ENCODE data around the gene GOLGA6L10.
A peak's percentile ranks its signal among the peaks of the same experiment; 100 is the strongest.
"Not testable (repeated sequence)": the region's sequence is repeated elsewhere in the genome, so short reads cannot be mapped to it uniquely, and the experiment has no call there.

Gene GOLGA6L10

GRCh38 chr15:82338573-82338972 lies 10.7 kb downstream of the GOLGA6L10 start:
- DNase-seq: not testable (repeated sequence)

- DNase-seq: not testable (repeated sequence)
Observed at GRCh38 chr15:82338053-82338452, 11.2 kb downstream of the GOLGA6L10 start.

GRCh38 chr15:82337051-82337450 lies 12.2 kb downstream of the GOLGA6L10 start:
- DNase-seq: not testable (repeated sequence)

- not testable (repeated sequence) for DNase-seq
Observed at GRCh38 chr15:82336180-82336647, 13.1 kb downstream of the GOLGA6L10 start.

- DNase-seq: not testable (repeated sequence)
Observed at GRCh38 chr15:82335006-82335405, 14.3 kb downstream of the GOLGA6L10 start.

- not testable (repeated sequence) for DNase-seq
Observed at GRCh38 chr15:82334554-82334932, 14.7 kb downstream of the GOLGA6L10 start.

GRCh38 chr15:82333603-82334553 lies 15.4 kb downstream of the GOLGA6L10 start:
- DNase-seq: not testable (repeated sequence)

- DNase-seq: not testable (repeated sequence)
Observed at GRCh38 chr15:82332711-82333602, 16.3 kb downstream of the GOLGA6L10 start.

- peak in 1 of 2 donors; percentile 29 for DNase-seq
Observed at GRCh38 chr15:82331576-82332304, 17.5 kb downstream of the GOLGA6L10 start.

GRCh38 chr15:82330921-82331320 lies 18.4 kb downstream of the GOLGA6L10 start:
- not testable (repeated sequence) for DNase-seq

- not testable (repeated sequence) for DNase-seq
Observed at GRCh38 chr15:82329039-82329438, 20.2 kb downstream of the GOLGA6L10 start.

- not testable (repeated sequence) for DNase-seq
Observed at GRCh38 chr15:82327372-82327771, 21.9 kb downstream of the GOLGA6L10 start.

- not testable (repeated sequence) for DNase-seq
Observed at GRCh38 chr15:82326896-82327295, 22.4 kb downstream of the GOLGA6L10 start.

GRCh38 chr15:82325646-82326045 lies 23.6 kb downstream of the GOLGA6L10 start:
- not testable (repeated sequence) for DNase-seq

GRCh38 chr15:82324831-82325230 lies 24.4 kb downstream of the GOLGA6L10 start:
- not testable (repeated sequence) for DNase-seq

- not testable (repeated sequence) for DNase-seq
Observed at GRCh38 chr15:82322488-82322887, 26.8 kb downstream of the GOLGA6L10 start.

GRCh38 chr15:82320861-82321260 lies 28.4 kb downstream of the GOLGA6L10 start:
- DNase-seq: not testable (repeated sequence)

- not testable (repeated sequence) for DNase-seq
Observed at GRCh38 chr15:82319522-82320278, 29.6 kb downstream of the GOLGA6L10 start.

GRCh38 chr15:82318281-82318680 lies 31.0 kb downstream of the GOLGA6L10 start:
- not testable (repeated sequence) for DNase-seq

GRCh38 chr15:82317516-82317915 lies 31.8 kb downstream of the GOLGA6L10 start:
- not testable (repeated sequence) for DNase-seq

- no peak for DNase-seq
Observed at GRCh38 chr15:82317091-82317489, 32.2 kb downstream of the GOLGA6L10 start.

All from CD4-positive, alpha-beta T cell treated with Interferon alpha-2 for 1 hour (primary cell).